Activated CD4-positive, alpha-beta T cell treated with anti-CD3 and anti-CD28 coated beads for 1 hour (primary cell): ENCODE measurements around the gene KRT9.
"Not testable (repeated sequence)": the region's sequence is repeated elsewhere in the genome, so short reads cannot be mapped to it uniquely, and the experiment has no call there.

ENCODE experiments used
- DNase-seq: peaks from one replicate; pipeline ENCODE4 v3.0.0-alpha.2; 2020

KRT9 gene

DNA sequence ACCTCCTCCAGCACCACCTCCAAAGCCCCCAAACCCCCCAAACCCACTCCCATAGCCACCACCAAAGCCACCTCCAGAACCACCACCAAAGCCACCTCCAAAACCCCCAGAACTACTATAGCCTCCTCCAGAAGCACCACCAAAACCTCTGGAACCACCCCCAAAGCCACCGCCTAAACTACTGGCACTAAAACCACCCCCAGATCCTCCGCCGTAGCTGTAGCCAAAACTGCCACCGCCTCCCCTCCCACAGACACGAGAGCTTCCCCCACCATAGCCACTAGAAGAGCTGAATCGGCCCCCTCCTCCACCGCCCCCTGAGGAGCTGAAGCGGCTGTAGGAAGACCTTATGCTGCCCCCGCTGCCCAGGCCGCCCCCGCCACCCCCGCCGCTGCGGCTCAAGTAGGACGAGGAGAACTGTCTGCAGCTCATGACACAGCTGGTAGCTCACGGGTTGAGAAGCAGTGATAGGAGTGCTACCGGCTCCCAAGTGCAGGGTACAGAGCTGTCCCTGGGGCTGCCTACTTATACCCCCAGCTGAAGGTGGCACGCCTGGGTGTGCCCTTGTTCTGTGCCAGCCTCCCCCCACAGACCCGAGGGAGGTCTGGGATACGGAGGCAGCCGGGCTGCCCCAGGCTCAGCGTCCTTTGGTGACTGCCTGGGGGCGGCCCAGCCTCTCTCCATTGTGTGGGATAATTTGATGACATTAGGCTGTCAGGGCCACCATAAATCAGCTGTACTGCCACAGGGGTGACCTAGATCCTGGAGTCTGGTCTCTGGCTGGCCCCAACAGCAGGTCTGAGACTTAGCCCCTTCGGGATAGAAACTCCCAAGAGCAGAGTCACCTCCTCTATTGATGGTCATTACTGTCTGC is at the start of gene KRT9:
Gene KRT9 (minus strand): TSS at position 499 of the 874 bp plus-strand sequence. CDS start 67 bp downstream, at position 432.
- DNase-seq: no peak

- not testable (repeated sequence) for DNase-seq
These were observed 49.6 kb upstream of the KRT9 start for GRCh38 chr17:41621435-41621817.

- no peak for DNase-seq
These were observed 49.0 kb upstream of the KRT9 start for GRCh38 chr17:41620583-41621434.

GRCh38 chr17:41619927-41620582 is 48.2 kb upstream of the KRT9 start:
- DNase-seq: not testable (repeated sequence)

- DNase-seq: no peak
These were observed 47.4 kb upstream of the KRT9 start for GRCh38 chr17:41619036-41619926.

GRCh38 chr17:41618341-41619035 is 46.6 kb upstream of the KRT9 start:
- no peak for DNase-seq

GRCh38 chr17:41617698-41618097 is 45.8 kb upstream of the KRT9 start:
- DNase-seq: no peak

DNA sequence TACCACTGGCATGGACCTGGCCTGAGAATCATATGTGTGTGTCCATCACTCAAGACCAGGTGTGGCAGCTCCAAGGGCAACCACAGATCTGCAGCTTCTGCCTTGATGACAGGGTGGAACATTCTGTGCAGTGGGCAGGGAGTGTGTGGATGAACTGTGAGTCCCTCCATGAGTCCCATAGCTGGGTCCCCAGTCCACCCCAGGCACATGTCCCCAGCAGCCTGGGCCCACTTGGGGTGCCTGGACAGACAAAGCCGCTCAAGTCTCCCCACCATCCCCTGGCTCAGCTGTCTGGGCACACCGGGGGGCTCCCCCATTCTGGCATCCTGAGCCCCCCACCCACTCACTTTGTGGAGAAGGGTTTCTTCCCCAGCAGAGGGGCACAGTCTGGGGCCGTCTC is 45.3 kb upstream of the KRT9 start:
- DNase-seq: no peak

DNA sequence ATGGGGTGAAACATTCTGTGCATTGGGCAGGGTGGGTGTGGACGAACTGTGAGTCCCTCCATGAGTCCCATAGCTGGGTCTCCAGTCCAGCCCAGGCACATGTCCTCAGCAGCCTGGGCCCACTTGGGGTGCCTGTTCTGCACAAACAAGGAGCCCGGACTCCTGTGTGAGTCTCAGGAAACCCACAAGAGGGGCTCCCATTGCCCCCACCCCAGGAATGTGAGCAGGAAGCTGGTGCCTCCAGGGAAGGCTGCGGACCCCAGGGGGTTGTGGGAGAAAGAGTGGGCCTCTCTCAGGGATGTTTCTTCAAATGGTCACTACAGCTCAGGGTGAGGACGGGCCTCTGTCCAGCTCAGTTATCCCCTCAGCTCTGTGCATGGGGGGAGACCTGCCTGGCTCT is 44.6 kb upstream of the KRT9 start:
- DNase-seq: not testable (repeated sequence)

- DNase-seq: no peak
These were observed 43.6 kb upstream of the KRT9 start for GRCh38 chr17:41615454-41615853.

DNA sequence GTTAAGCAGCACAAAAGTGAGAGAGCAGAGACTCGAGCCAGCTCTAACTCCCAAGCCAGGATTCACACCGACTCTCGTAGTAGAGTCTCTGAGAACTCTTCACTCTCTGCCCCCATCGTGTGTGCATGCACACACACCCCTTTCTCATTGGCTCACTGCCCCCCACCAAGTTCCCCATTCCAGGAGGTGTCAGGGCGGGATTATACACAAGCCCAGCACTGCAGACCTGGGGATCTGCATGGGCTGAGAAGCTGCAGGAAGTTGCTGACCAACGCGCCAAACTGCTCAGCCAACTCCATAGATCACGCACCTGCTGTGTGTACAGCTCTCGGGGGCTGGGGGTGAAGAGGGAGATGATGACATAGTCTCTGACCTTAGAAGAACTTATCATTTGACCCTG is 42.9 kb upstream of the KRT9 start:
- not testable (repeated sequence) for DNase-seq

- DNase-seq: no peak
These were observed 42.2 kb upstream of the KRT9 start for GRCh38 chr17:41614098-41614497.

DNA sequence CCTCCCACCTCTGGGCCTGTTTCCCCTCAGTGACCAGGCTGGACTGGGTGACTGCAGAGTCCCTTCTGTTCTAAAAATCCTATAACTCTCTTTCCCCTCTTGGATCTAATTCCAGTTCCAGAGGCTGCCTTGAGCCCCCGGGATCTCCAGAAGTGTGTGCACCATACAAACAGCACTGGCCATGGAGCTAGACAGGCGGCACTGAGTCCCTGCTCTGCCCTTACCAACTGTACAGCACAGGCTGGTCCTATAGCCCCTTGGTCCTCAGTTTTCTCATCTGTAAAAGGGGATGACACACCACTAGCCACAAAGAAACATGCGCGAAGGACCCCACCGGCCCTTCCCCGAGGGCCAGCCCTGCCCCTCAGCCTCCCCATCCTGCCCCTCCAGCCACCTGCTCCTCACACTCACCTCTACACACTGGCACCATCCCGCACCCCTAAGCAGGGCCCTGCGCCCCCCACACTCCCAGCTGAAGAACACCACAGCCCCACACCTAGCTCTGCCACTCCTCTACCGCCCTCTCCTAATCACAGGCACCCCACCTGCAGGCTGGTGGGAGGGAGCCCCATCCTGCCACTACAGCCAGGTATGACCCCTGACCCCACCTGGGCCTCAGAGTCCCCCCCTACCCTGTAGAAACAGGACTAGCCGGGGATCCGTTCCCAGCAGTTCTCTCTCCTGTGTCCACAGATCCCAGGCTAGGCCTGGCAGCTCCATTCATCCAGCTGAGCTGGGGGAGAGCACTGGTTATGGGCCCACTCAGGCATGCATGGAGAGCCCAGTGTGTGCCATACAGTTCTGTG is 41.6 kb upstream of the KRT9 start:
- no peak for DNase-seq

DNA sequence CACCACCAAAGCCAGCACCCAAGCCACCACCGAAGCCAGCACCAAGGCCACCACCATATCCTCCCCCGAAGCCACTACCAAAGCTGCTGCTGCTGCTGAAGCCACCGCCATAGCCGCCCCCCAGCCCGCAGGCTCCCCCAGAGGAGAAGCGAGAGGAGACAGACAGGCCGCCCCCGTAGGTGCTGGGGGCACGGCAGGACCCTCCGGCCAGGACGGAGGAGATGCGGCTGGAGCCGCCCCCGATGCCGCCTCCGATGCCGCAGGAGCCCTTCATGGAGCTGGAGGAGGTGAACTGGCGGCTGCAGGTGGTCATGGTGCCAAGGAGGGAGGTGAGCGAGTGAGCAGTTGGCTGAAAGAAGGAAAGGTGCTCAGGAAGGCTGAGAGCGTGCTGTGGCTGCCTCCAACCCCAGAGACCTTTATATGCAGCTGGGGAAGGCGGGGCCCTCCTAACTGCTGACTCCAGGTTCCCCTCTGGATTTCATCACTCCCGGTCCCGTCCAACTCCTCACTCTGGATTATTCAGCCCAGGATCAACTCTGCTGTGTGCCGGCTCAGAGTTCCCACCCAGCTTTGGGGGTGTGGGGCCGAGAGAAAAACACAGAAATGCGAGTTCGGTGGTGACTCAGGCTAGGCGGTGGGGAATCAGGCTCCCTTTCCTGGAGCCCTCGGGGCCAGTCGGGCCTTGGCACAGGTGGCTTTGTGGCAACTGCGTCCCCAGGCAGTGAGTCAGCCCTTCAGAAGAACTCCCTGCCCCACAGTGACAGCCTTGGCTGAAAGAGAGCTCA is 40.7 kb upstream of the KRT9 start, which contains the start of gene KRT16:
Gene KRT16 (minus strand): TSS at position 392 of the 785 bp plus-strand sequence. CDS start 79 bp downstream, at position 313.
- DNase-seq: not testable (repeated sequence)

- DNase-seq: no peak
These were observed 39.2 kb upstream of the KRT9 start for GRCh38 chr17:41610965-41611640.

DNA sequence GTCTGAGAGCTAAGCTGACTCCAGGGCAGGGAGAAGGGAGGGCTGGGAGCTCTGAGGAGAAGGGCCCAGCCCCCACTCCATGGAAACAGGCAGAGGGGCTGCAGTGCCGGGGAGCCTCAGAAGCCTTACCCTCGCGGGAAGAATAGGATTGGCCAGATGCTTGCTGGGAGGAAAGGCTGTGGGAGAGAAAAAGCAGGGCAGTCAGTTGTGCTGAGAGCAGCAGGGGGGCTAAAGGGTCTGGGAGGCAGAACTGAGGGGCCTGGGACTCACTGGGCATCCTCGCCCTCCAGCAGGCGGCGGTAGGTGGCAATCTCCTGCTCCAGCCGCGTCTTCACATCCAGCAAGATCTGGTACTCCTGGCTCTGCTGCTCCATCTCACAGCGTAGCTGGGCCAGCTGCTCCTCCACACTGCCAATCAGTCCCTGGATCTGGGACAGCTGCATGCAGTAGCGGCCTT is 38.2 kb upstream of the KRT9 start:
- not testable (repeated sequence) for DNase-seq

DNA sequence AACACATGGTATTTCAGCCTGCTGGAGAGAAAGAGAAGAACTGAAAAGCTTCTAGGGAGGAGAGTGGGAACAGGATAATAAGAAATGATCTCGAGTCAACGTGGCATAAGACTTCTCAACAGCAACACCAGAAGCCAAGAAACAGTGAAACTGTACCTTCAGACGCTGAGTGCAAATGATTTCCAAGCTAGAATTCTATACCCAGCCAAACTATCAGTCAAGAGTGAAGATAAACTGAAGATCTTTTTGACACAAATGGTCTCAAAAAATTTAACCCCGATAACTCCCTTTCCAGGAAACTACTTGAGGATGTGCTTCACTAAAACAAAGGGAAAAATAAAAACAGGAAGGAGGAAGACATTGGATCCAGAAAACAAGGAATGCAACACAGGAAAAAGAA is 35.1 kb upstream of the KRT9 start:
- DNase-seq: not testable (repeated sequence)

GRCh38 chr17:41602524-41602923 is 30.7 kb upstream of the KRT9 start:
- DNase-seq: no peak

GRCh38 chr17:41600318-41600717 is 28.5 kb upstream of the KRT9 start:
- no peak for DNase-seq
